Body of pancreas (tissue), 4 donors: ENCODE data around the gene PRSS1. TPM values are rescaled to one million over a fixed set of nuclear protein-coding genes. Genes with fewer than 3 reads are reported as not detected.
A peak's percentile ranks its signal among the peaks of the same experiment; 100 is the strongest.
"Not testable (repeated sequence)": the region's sequence is repeated elsewhere in the genome, so short reads cannot be mapped to it uniquely, and the experiment has no call there.

ENCODE experiments used
- ATAC-seq: fragments of 150-250 bp; one replicate; pipeline ENCODE4 v1.9.1; 2016
- DNase-seq, 4 donors: peaks; one replicate each; pipeline ENCODE4 v3.0.0-alpha.2; 2019
- H3K27ac ChIP-seq, 4 donors: fragments of 200-600 bp; sonication (generic); 1 replicate in 3 of 4; 2 replicates in 1 of 4; pipeline versions ENCODE4 v1.5.1 to v1.6.1; 2016 to 2019; ENCODE audit warnings: mild to moderate bottlenecking in 1 of 4, mixed read lengths in 1 of 4, moderate library complexity in 1 of 4
- H3K27me3 ChIP-seq, 2 donors: fragments of 200-600 bp; sonication (generic); one replicate each; pipeline ENCODE4 v1.6.0; 2016; ENCODE audit warnings: mild to moderate bottlenecking in 1 of 2
- H3K36me3 ChIP-seq, 2 donors: fragments of 200-600 bp; sonication (generic); replicated peaks in 1 of 2; 2 replicates each; pipeline ENCODE4 v1.5.1; 2016; ENCODE audit warnings: low read depth in 2 of 2; ENCODE audit not compliant: insufficient read depth in 1 of 2
- H3K4me1 ChIP-seq: fragments of 200-600 bp; sonication (generic); one replicate; pipeline ENCODE4 v1.6.0; 2016
- H3K4me3 ChIP-seq, 2 donors: fragments of 200-600 bp; sonication (generic); 1 replicate in 1 of 2; 2 replicates in 1 of 2; pipeline ENCODE4 v1.5.1; 2016 to 2019
- H3K9me3 ChIP-seq, 3 donors: fragments of 200-600 bp; sonication (generic); 1 replicate in 2 of 3; 2 replicates in 1 of 3; pipeline ENCODE4 v1.5.1; 2016
- CTCF ChIP-seq, 7 experiments: fragments of 450-650 bp in 4 of 7; fragments of 200-600 bp in 3 of 7; sonication (generic) in 3 of 7; IDR thresholded peaks; one replicate each; pipeline ENCODE4 v1.5.1; 2016 to 2019; ENCODE audit warnings: antibody characterized with exemption in 7 of 7
- POLR2A ChIP-seq, 3 donors: fragments of 450-650 bp; IDR thresholded peaks; one replicate each; pipeline ENCODE4 v1.6.1; 2016; ENCODE audit warnings: antibody characterized with exemption in 3 of 3, mild to moderate bottlenecking in 2 of 3
- WGBS, 2 donors: methylation state at CpG; one replicate each; pipeline ENCODE4 v1.1.5; 2017; 5-methylcytosine and 5-hydroxymethylcytosine counted together
- intact Hi-C: fragments of 100-400 bp; cut with DNase I; formaldehyde crosslinking; loops from one replicate; pipeline ENCODE4 v1.15.1; 2023
- total RNA-seq, 2 donors: library from RNA; depleted of rRNA; stranded (reverse); fragments of >200 nt; gene quantifications; one replicate each; pipeline ENCODE4 v1.1.0, GENCODE V29; 2016

The PRSS1 gene
- total RNA-seq, 2 donors from 2014 or later = 29,602 to 44,177 TPM

- no peaks in the 10 kb centered on the region for H3K36me3 ChIP-seq
- H3K4me1 ChIP-seq = peaks cover 42% of the 10 kb centered on the region
- H3K4me3 ChIP-seq = no peak overlapping the region
- peak; percentile 69 to 74 (median 72) for DNase-seq
- WGBS, 2 donors = 17 to 22% methylated on average over 8 of the region's 8 CpGs
- peak overlapping the region; percentile 67 to 86 (median 84) for H3K27ac ChIP-seq
- H3K27me3 ChIP-seq = no peaks in the 10 kb centered on the region
- intact Hi-C loops = no loop called here
- ATAC-seq = peak; percentile 39
- no peaks in the 10 kb centered on the region for H3K9me3 ChIP-seq
- TF ChIP-seq CTCF (IDR thresholded peaks at IDR 0.05) (no peak), POLR2A (IDR thresholded peaks at IDR 0.05) (peak; percentile 40 to 77 (median 74))
These were observed 25.6 kb downstream of the PRSS1 start for GRCh38 chr7:142774826-142775225.

GRCh38 chr7:142775351-142776115, 26.3 kb downstream of the PRSS1 start:
- peaks cover 35% of the 10 kb centered on the region for H3K4me1 ChIP-seq
- H3K4me3 ChIP-seq, H3K36me3 ChIP-seq, intact Hi-C loops, H3K9me3 ChIP-seq, H3K27me3 ChIP-seq: not testable (repeated sequence)
- peak; percentile 68 to 81 (median 78) for DNase-seq
- ATAC-seq = peak; percentile 22
- 35 to 42% methylated on average over 6 of the region's 6 CpGs for WGBS, 2 donors
- H3K27ac ChIP-seq = peak overlapping the region; percentile 67 to 86 (median 84)
- TF ChIP-seq POLR2A (IDR thresholded peaks at IDR 0.05) (peak; percentile 54 to 87 (median 79)), CTCF (IDR thresholded peaks at IDR 0.05) (peak in 1 of 7 experiments; percentile 6)

- peak overlapping the region; percentile 65 to 86 (median 84) for H3K27ac ChIP-seq
- intact Hi-C loops = no loop called here
These were observed 27.1 kb downstream of the PRSS1 start for GRCh38 chr7:142776206-142776844.

GRCh38 chr7:142776845-142777225, 27.6 kb downstream of the PRSS1 start:
- H3K4me3 ChIP-seq, H3K27me3 ChIP-seq, intact Hi-C loops, ATAC-seq, H3K9me3 ChIP-seq, H3K36me3 ChIP-seq, DNase-seq: not testable (repeated sequence)
- 93 to 94% methylated on average over 2 of the region's 2 CpGs for WGBS, 2 donors
- H3K4me1 ChIP-seq = peaks cover 23% of the 10 kb centered on the region
- H3K27ac ChIP-seq = peak overlapping the region; percentile 45 to 86 (median 74)

More at GRCh38 chr7:142776206-142776844, 27.1 kb downstream of the PRSS1 start:
- H3K36me3 ChIP-seq = no peaks in the 10 kb centered on the region
- 32 to 35% methylated on average over 9 of the region's 9 CpGs for WGBS, 2 donors
- TF ChIP-seq POLR2A (IDR thresholded peaks at IDR 0.05) (no peak), CTCF (IDR thresholded peaks at IDR 0.05) (peak in 1 of 7 experiments; percentile 6)
- H3K4me1 ChIP-seq = peaks cover 27% of the 10 kb centered on the region
- H3K27me3 ChIP-seq = no peaks in the 10 kb centered on the region
- peak; percentile 40 for ATAC-seq
- no peaks in the 10 kb centered on the region for H3K9me3 ChIP-seq
- no peak overlapping the region for H3K4me3 ChIP-seq
- DNase-seq = peak; percentile 52 to 78 (median 72)

- H3K4me3 ChIP-seq = no peak overlapping the region
- TF ChIP-seq POLR2A (IDR thresholded peaks at IDR 0.05) (no peak), CTCF (IDR thresholded peaks at IDR 0.05) (no peak)
- H3K36me3 ChIP-seq = no peaks in the 10 kb centered on the region
- no peaks in the 10 kb centered on the region for H3K9me3 ChIP-seq
- intact Hi-C loops = no loop called here
- H3K27ac ChIP-seq = no peak overlapping the region
- no peak for ATAC-seq
- no peak for DNase-seq
- WGBS, 2 donors = 89% methylated on average over 2 of the region's 2 CpGs
- H3K4me1 ChIP-seq = peaks cover 21% of the 10 kb centered on the region
- no peaks in the 10 kb centered on the region for H3K27me3 ChIP-seq
These were observed 28.0 kb downstream of the PRSS1 start for GRCh38 chr7:142777318-142777717.
